HG02571 (cell line): Measurements from ENCODE around the gene UBE2V1.

Experiments
- ATAC-seq: cut with Tn5 transposase; IDR thresholded peaks from one replicate; pipeline ENCODE4 v1.9.1; 2021; ENCODE audit warnings: mild to moderate bottlenecking, moderate library complexity; ENCODE audit not compliant: unreplicated experiment

Gene UBE2V1

DNA sequence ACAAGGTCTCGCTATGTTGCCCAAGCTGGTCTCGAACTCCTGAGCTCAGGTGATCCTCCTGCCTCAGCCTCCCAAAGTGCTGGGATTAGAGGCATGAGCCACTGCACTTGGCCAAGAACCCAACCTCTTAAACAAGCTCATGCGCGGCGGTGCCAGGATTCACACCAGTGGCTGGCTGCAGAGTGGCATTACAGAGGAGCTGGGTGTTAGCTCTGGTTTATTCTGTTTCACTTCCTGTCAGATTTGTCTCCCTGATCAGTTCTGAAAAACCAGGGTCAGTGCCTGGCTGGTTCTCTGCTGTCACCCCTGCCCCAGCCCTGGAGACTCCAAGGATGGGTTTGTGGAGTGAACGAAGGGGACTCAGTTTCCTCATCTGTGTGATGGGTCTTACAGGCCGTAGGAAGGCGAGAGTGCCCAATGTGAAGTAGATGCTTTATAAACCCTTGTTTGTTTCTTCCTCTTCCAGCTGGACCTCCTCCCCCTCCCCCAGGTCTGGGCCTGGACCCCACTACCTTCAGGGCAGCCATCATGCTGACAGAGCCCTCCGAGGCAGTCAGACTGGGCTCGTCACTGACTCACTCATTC is 63.4 kb downstream of the UBE2V1 start:
- no peak for ATAC-seq

DNA sequence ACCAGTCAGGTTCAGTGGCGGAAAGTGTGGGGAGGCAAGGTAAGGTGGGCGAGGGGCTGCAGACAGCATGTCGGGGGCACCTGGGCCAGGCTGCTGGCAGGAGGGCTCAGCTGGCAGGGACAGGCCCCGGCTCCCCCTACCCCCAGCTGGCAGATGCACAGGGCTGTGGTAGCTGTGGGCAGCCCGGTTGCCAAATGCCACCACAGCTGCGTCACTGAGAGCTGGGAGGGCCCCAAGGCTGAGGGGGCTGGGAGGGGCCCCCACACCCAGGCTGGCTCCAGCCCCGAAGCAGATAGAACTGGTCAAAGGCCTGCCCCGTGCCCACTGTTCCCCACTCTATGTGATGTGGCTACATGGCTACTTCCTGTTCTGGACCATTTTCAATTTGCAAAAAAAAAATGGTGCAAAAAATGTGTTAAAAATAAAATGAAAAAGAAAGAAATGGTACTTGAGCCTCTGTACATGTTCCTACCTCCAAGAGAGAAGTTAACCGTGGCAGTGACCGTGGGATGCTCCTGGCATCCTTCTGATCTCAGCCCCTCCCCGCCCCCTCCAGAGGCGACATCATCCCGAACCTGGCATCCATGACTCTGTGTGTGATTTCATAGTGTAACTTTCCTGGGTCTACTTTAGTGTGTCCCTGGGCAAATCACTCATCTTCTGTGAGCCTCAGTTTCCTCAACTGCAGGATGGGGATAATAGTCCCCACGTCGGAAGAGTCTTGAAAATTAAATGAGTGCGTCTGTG is 64.4 kb downstream of the UBE2V1 start:
- ATAC-seq = no peak

DNA sequence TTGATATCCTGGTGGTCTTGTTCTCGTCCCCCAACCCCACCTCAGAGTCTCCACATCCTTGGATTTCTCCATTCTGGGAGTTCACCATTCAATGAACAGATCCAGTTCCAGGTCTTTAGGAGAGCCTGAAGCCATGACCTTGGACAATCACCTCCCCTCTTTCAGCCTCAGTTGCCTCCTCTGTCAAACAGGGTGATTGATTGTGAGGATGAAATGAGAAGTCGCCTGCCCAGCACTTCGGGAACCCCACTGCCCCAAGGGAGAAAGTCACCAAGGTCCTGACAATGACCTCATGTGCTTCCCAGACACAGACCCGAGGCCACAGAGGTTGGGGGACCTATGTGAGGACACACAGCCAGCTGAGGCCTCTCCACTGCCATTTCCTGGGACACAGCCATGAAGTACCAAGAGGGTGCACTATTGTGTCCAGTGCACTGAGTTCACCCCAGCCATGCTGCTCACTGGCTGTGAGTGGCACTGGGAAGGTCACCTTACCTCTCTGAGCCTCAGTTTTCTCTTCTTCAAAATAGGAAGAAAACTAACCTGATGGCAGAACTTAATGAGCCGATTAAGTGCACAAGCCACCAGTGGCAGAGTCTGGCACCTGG is 68.5 kb downstream of the UBE2V1 start:
- no peak for ATAC-seq

DNA sequence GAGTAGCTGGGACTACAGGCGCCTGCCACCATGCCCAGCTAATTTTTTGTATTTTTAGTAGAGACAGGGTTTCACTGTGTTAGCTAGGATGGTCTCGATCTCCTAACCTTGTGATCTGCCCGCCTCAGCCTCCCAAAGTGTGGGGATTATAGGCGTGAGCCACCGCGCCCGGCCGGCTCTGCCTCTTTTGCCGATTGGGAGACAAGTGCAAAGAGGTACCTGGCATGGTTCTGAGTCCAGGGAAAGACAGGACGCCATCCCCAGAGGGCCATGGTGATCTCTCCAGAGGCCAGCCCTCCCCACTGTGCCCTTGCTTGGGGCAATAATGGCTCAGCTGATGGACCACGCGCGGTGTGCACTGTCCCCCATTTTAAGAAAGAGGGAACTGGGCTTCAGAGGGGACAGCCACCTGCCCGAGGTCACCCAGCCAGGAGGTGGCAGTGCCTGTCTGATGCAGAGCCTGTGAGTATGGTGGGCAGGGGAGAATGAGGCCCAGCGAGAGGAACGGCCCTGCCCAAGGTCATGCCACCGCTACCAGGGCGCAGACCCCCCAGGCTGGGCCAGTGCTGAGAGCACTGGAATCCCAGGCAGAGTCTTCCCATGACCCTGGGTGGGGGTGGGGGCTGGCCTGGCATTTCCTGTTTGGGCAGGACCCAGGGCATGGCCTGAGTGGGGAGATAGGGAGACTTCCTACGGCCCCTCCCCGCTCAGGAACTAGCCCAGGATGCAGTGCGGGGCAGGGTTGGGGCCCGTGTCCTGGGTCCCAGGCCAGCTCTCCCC is 69.2 kb downstream of the UBE2V1 start:
- ATAC-seq = no peak

DNA sequence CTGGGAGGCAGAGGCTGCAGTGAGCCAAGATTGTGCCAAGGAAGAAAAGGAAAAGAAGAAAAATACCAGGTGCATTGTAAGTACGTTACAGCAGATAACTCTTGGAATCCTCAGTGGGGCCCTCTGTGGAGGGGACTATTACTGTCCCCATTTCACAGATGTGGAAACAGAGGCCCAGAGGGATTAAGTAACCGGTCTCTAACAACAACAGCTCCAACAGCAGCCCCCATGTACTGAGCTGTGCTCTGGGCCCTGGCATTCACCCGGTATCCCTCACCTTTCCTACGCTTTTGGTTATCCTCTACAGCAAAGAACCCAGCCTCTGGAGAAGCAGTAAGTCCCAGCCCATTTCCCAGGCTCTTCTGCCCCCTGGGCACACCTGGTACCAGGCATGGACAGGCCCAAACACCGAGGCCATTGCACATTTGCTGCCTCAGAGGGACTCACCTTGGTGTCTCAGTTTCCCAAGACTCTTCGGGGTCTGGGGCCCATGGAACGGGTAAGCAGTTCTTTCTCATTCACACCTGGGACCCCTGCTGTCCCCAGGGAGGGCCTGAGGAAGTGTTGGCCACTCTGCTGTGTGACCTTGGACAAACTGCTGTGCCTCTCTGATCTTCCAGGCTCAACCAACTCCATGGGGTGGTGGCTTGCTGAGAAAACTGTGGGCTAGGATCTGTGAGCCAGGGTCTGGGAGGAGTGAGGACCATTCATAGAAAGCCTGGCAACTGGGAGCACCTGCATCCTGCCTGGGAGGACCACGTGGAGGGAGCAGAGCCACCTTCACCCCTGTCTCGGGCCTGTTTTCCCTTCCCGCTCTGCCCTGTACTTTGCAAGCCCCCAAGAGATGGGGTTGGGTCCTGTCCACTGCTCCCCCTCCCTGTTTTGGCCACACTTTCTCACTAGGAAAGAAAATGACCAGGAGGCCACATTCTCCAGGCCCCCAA is 70.3 kb downstream of the UBE2V1 start:
- no peak for ATAC-seq

DNA sequence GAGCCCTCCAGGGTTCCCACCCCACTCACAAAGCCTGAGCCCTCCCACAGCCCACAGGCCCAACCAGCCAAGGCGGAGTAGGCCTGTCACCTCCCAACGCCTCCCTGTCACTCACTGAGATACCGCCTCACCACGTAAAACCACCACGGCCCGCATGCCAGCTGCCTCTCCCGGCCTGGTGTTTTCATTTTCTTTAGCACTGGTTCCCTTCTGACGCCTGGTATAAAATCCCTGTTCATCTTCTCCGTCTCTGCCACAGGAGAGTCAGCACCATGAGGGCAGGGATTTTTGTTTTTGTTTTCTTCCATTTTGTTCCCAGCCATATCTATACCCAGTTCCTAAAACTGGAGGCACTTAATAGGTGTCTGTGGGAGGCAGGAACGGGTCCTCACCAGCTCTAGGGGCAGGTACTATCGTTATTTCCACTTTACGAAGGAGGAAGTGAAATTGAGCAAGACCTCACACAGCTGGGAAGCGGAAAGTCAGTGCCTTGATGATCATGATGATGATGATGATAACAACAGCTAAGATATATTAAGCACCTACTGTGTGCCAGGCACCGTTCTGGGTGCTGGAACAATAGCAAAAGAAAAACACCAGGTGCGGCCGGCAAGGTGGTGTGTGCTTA is 71.6 kb downstream of the UBE2V1 start:
- ATAC-seq = no peak

DNA sequence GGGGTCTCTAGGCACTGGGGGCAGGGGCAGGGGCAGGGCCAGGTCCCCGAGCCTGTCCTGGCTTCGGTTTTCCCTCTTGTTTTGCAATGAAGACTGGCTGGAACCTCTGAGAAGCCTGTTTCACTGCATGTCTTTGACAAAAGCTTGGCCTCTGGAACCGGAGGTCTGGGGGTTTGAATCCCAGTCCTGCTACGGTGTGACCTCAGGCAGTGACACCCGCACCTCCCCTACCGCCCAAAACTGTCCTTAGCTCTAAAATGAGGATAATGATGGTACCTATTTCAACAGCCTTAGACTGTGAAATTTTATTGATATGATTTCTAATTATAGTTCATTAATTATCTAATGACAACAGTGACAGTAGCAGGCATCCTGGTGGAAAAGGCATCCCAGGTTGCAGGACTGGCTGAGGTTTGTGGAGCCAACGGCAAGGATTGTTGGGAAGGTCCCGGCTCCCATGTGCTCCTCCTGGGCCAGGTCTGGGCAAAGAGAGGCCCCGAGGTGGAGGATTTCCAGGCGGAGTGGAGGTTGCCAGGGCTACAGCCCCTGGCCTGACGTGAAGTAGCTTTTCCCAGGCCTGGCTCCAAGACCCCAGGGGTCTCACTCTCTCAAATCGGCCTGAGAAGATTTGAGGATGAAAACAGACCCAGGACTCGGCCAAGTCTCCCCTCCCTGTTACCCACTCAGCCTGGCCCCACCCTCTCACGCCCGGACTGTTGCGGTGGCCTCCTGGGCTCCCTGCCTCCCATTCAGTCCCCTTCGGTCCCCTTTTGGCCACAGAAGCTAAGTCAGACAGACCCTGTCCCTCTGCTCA is 72.3 kb downstream of the UBE2V1 start:
- ATAC-seq = no peak

DNA sequence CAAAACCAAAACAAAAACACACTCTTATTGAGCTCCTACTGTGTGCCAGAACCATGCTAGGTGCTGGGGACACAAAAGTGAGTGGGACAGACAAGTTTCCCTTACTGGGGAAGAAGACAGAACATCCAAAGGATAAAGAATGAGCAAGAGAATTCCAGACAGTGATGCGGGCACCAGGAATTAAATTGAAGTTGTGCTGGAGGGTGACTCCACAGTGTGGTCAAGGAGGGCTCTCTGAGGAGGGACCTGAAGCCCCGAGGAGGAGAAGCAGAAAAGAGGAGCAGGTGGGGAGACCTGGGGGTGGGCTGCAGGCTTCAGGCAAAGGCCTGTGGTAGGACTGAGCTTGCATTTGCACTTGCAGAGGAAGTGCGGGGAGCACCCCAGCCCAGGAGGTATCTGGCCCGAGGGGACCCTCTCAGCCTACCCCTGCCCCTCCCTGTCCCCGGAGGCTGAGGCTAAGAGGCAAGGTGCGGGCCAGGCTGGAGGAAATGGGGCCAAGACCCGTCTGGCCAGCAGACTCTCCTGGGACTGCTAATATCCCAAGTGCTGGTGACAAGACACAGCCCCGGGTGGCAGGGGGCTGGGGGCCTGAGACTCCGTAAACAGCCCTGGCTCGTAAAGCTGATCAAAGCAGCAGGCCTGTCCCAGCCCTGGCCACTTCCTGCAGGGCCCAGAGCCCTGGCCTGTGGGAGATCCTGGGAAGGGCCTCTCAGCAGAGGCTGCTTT is 73.1 kb downstream of the UBE2V1 start:
- ATAC-seq = no peak

DNA sequence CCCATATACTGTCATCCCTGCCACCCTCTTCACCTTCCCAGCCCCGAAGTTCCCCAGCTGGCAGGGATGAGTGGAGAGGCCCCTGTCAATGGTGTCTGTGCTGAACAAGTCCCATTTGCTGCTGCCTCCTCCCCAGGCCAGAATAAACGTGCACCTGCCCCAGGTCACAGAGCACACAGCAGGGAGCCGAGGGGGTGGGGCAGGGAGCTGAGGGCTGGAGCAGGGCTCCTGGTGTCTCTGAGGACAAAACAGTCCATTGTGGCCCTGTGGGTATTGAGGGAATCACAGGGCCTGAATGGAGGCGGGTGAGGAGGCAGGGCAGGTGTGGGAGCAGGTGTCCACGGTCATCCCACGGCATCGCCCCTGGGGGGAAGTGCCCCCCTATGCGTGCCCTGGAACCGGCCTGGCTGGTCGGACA is 74.4 kb downstream of the UBE2V1 start:
- no peak for ATAC-seq

DNA sequence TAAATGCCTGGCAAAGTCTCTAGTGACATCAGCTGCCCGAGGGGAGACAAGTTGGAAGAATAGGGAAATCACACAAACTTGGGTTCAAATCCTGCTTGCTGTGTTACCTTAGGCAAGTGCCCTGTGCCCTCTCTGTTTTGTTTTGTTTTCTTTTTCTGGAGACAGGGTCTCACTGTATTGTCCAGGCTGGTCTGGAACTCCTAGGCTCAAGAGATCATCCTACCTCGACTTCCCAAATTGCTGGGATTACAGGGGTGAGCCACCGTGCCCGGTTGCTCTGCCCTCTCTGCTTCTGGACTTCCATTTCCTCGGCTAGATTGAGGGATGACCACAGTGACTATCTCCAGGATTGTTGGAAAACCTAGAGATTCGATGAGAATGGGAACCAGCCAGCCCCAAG is 74.8 kb downstream of the UBE2V1 start:
- no peak for ATAC-seq

DNA sequence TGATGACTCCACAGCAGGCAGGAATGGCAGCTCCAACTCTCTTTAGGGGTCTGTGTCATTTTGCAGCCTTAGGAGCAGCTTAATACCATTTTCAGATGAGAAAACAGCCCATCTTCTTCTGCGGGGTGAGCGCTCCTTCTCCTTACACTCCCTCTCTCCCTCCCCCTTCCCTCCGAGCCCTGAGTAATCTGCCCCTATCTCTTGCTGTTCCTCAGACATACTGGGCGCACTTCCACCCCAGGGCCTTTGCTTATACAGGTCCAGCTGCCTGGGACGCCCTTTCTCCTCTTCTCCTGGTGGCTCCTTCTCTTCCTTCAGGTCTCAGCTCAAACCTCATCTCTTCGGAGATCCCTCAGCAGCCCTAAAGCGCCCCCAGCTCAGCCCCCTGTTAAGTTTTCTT is 75.4 kb downstream of the UBE2V1 start:
- ATAC-seq = no peak

DNA sequence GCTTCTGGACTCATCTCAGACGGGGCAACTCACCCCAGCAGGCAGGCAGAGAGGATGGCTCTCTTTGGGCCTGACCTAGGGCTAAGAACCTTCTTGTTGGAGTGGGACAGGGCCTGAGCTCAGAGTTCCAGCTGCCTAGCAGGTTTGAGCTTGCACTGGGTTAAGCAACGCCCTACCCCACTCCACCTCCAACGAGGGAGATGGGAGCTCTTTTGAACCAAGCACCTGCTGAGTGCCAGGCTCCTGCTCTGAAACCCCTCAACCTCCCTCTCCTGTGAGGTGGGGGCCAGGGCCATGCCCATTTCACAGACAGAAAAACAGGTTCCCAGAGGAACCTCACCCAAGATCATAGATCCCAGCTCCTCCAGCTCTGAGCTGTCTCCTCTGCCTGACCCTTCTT is 75.8 kb downstream of the UBE2V1 start:
- ATAC-seq = no peak

DNA sequence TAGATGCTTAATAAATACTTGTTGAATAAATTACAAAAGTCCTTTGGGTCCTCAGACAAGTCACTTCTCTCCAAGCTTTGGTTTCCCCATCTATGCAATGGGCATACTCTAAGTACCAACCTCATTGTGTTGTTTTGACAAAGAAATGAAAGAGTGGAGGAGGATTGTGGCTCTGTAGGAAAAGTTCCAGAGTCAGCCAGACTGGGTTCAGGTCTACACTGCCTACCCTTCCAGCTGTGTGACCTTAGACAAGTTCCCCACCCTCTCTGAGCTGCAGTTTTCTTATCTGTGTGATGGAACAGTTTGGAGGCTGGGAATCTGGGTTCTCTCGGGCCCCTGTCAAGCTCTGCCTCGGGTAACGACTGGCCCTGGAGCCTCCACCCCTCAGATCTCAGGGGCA is 76.2 kb downstream of the UBE2V1 start:
- no peak for ATAC-seq

DNA sequence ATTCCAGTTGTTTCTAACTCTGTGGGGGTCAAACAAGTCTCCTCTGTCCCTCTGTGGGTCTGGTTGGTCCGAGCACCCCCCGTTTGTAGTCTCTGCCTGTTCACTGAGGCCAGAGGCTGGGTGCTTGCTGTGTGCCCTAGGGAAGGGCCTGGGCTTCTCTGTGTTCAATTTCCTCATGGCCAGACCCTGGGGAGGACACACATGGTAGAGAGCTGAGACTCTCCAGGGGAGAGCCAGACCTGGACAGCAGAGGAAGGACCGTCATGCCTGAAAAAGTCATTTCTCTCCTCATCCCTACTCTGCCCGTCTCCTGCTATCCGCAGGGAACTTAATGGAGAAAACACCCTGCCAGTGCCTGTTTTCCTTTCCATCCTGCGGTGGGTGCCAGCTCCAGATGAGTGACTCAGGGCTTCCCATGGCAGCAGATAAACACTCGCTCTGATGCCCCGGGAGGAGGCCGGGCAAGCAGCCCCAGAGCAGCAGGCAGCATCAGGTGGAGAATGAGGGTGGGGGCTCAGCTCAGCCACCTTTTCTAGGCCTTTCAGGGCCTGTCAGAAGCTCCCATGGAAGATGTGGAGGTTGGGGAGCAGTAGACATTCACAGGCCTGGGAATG is 78.3 kb downstream of the UBE2V1 start:
- no peak for ATAC-seq

DNA sequence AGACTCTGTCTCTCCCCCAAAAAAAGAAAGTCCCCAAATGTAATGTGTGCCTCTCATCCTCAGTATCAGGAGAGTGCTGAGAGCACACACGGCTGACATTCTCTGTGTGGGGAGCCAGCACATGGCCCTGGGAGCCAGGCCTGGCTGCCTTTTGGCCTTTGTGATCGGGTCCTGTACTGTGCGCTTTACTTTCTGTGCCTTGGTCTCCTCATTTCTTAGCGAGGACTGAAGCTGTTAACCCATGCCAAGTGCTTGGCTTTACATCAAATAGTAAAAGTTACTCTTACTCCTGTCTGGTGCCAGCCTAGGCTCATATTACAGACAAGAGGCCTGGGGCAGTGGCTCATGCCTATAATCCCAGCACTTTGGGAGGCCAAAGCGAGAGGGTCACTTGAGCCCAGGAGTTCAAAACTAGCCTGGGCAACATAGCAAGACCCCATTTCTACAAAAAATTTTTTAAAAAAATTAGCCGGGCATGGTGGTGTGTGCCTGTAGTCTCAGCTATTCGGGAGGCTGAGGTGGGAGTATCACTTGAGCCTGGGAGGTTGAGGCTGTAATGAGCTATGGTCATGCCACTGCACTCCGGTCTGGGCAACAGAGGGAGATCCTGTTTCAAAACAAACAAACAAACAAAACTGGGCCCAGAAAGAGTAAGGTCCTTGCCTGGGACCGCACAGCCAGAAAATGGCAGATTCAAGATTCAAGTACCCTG is 79.8 kb downstream of the UBE2V1 start:
- ATAC-seq = no peak
